Measurements from ENCODE around the gene KCNIP1.
"Not testable (repeated sequence)": the region's sequence is repeated elsewhere in the genome, so short reads cannot be mapped to it uniquely, and the experiment has no call there.

The KCNIP1 gene

DNA sequence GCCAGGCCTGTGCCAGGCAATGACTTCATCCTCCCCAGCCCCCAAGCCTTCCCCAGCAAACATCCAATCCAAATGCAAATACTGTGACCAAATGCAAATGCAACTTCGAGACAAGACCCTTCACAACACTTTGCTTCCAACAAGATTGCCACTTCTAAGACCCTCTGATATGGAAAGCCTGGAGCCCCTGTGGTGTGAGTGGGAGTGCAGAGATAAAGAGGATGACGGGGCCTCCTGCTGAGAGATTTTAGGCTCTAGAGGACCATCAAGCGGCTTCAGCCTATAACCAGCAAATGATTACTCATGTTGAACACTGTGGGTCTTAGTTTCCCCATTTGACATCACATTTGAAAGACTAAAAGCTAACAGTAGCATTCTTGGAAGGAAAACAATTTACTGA, 233.1 kb downstream of the KCNIP1 start:
- no peak for DNase-seq

DNA sequence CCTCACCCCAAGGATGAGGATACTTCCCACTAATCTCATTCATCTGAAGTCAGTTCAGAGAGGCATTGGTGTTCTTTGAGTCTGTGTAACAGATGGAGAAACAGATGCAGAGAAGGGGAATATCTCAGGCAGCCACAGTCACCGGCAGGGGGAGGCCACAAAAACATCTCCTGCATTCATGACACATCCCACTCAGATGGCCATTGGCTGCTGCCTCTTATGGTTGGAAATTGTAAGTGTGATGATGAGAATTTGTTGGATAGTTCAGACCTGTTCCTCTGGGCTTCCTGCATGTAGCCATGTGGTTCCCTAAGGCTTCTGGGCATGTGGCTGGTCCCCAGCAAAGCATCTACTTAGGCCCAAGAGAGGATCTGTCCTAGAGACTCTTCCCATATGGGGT, 233.8 kb downstream of the KCNIP1 start:
- no peak for DNase-seq

DNA sequence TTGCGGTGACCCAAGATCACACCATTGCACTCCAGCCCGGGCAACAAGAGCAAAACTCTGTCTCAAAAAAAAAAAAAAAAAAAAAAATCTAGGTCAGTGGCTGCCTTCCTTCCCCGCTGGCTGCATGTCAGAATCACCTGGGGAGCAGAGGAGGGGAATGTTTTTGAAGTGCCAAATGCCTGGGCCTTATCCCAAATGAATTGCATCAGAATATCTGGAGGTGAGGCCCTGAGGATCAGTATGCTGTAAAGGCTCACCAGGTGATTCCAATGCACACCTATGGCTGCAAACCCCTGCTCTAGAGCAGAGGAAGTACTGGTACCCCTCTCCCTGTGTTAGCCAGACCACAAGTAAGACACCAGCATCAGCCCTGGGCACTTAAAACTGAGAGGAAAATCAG, 235.0 kb downstream of the KCNIP1 start:
- DNase-seq: no peak

DNA sequence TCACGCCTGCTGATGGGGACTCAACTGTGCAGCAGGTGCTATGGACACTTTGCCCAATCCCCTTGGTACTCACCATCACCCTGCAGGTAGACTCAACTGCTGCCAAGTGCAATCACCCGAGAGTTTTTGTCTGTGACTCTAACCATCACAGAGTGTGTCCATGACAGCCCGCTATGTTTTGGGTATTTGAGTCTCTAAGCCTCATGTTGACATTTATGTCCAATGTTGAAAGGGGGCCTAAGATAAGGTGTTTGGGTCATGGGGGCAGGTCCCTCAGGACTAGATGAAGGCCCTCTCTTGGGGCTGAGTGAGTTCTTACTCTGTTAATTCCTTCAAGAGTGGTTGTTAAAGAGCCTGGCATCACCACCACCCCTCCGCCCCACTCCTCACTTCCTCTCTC, 235.6 kb downstream of the KCNIP1 start:
- DNase-seq: no peak

DNA sequence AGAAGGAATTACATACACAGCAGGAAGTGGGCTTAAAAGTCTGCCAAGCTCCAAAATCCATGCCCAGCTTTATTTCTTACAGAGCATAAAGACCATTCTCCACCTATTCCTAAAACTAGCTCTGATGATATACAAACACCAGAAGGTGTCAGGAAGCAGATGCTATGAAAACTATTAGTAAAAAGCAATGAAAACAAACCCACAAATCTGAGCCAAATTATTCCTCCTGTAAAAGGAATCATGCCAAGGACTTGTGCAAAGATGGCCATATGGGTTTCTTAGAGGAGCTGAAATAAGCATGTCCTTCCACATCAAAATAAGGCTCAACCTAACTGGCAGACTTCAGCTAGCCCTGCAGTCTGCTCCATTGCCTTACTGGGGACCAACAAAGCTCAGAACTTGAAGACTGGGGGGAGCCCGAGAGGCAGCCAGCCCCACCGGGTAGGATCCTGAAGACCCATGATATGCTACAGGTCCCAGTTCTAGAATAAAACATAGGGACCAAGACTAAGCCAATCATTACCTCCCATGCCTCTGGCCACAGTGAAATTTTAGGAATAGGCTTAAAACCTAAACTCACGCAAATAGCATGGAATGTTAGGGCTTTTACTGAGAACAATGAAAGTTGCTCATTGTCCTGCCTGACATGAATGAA, 236.9 kb downstream of the KCNIP1 start:
- DNase-seq: no peak

DNA sequence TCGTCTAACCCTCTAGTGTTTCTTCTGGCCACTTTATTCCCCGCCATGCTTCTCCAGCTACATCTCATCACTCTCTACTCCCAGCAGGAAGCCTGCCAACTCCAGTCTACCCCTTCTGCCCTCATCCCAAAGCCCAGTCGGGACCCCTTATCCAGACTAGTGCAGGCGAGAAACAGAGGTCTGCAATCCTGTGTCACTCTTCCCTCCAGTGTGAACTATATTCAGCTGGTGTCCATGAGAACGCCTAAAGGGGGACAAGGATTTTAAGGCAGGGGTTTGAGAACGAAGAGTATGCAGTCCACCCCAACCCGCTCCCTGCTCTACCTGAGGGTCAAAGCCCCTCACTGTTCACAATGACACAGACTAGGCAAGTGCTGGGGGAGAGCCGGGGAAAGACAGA, 238.0 kb downstream of the KCNIP1 start:
- no peak for DNase-seq

DNA sequence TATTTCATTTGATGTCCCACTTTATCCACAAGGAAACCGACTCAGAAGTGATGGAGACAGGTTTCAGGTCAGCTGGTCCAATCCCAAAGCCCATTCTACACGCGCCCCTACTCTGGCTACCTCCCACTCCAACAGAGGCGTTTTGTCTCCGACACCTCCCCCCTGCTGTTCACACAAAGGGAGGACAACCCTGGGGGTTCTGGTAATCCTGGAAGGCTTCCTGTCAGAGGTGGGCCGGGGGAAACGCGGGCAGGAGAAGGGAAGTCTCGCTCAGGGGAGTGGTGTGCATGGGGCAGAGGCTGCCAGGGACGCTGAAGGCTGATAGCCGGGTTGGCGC, 240.0 kb downstream of the KCNIP1 start:
- DNase-seq: no peak

DNA sequence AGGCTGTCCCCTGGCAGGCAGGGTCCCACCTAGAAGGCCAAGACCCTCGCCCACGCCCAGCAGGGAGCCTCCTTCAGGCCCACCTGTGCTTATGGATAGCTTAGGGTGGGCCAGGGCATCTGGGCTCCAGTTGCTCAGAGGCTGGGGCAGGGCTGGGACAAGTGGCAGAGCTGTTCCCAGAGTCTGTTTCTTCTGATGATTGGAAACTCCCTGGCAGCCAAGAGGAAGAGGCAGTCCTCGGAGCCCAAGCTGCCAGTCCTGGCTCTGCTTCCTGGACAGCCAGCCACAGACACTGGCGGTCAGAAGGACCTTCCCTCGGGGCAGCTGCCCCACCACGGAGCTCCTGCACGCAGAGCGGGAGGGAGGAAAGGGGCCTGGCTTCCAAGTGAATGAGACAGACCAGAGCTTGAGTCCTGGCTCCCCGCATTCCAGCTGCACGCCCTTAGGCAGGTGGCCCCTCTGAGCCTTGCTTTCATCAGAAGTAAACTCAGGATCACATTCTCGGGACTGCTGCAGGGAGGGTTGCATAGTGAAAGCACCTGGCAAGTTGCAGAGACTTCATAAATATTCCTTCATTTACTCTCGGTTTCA, 241.8 kb downstream of the KCNIP1 start:
- no peak for DNase-seq

DNA sequence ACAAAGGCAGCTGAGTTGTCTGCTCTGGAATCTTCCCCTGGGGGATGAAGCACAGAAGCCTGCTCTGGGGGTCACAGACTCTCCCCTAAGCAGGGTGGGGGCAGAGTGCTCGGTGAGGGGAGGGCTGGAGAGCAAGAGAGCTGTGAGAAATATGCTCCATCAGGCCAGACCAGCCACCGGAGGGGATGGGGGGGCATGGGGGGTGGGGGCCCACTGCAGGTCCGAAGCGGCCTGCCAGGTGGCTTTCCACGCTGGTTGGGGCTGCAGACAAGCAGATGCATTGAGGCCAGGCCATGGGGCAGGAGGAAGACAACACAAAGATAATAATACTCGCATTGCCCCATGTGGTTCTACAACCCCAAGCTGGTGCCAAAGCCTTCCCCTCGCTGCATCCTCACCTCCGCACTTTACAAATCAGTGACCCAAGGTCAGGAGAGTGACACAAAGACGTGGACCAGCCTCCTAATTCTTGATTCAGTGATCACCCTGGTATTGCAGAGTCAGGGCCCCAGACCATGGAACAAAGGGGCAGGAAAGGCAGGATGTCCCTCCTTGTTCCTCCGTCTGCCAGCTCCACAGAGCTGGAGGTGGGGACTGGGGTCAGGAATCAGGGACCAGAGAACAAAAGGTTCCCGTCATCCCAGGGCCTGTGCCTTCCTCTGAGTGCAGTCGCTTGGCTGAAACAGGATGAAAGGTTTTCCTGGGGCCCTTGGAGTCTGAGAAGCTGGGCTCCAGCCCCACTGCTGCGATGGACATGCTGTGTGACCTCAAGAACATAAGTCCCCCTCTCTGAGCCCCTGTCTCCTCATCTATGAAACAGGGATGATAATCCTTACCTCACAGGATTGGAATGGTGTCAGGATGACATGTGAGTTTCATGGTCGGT, 242.5 kb downstream of the KCNIP1 start:
- DNase-seq: no peak

DNA sequence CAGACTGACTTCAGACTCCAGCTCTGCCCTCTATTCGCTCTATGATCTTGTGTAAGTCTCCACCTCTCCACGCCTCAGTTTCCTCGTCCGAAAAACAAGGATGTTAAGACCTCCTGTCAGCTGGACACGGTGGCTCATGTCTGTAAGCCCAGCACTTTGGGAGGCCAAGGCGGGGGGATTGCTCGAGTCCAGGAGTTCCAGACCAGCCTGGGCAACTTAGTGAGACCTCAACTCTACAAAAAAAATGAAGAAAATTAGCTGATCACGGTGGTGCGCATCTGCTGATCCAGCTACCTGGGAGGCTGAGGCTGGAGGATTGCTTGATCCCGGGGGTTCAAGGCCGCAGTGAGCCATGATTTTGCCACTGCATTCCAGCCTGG, 243.1 kb downstream of the KCNIP1 start:
- DNase-seq: no peak

DNA sequence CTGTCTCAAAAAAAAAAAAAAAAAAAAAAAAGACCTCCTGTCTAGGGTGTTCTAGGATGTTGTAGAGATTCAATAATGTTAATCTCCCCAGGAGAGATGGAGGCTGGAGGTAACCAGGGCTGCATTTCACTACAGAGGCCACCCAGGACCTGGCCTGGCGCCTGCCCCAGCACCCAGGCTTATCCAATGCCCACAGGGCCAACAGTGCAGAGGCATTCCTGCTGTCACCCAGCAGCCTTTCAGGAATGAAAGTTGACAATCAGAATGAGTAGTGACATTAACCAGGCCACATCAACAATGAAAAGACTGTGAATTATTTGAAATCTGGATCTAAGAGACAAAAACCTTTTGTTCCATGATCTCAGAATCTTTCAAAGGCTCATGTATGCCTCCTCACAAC, 243.5 kb downstream of the KCNIP1 start:
- DNase-seq: no peak

DNA sequence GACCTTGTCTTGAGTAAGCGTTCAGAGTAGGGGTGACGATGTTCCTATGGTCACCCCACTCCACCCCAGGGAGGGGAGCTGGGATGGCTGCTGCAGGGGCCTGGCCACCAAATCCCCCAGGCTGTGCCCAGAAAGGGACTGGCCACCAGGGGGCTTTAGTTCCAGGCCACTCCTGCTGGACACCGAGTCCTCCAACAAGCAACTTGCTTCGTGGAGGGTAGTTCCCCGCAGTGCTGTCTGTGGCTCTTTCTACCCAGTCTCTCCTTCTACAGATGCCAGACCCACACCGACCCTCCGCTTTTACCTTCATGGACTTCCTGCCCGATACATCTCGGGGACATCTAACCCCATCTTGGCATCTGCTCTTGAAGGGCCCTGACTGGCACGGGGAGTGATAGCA, 244.0 kb downstream of the KCNIP1 start:
- DNase-seq: no peak

DNA sequence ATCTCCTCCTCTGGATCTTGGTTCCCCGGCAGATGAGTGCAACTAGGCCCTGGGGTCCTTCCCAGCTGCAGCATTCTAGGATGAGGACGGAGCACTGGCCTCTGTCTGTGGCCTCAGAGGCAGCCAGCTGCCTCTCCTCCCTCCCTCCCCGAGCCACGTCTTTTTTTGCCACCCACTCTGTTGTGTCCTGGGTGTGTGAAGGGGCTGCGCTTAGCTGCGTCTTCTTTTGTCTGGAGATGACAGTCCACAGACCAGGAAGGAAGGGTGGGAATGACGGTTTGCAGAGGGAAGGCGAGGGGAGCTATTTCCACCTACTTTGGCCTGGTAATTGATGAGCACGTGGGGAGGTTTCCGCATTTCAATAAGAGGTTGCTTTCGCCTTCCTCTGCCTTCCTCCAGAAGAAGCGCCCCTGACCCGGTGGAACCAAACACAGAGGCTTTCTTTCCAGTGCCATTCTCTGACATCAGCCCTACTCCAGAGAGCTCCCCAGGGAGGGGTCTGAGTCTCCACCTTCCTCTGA, 245.2 kb downstream of the KCNIP1 start:
- no peak for DNase-seq

DNA sequence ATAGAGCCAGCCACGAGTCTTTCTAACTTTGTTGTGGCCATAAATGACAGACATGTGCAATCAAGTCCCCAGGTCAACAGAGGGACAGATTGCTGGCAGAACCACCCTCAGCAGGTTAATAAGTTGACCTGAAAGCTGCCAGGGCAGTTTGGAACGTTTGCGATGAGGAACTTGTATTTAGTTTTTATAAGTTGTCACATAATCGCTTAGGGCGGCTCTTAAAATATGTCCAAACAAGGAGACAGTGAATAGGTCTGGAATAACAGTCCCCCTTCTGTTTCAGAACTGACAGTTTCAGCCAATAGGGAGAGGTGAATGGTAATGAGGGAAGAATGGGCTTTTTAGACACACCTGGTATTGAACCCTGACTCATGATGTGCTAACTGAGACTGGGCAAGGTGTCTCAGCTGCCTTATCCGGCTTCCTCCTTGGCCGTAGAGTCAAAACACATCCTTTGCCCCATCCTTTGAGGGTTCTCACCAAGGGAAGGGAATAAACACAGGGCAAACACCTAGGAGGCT, 246.2 kb downstream of the KCNIP1 start:
- no peak for DNase-seq

DNA sequence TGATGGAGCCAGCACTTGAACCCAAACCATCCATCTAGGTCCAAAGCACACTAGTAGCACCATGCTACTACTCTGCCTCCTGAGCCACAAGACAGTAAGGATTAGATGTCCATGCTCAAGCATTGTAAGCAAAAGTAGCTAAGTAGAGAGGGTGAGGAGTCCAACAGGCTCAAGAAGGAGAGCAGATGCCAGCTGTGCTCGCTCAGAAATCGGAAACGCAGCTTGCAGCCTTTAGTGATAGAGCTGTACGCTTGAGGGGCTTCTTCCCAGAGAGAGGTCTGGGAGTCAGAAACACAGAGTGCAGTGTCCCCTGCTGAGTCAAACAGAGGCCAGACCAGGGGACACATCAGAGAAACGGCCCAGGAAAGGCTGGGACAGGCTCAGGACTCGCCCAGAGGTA, 247.0 kb downstream of the KCNIP1 start:
- DNase-seq: no peak

DNA sequence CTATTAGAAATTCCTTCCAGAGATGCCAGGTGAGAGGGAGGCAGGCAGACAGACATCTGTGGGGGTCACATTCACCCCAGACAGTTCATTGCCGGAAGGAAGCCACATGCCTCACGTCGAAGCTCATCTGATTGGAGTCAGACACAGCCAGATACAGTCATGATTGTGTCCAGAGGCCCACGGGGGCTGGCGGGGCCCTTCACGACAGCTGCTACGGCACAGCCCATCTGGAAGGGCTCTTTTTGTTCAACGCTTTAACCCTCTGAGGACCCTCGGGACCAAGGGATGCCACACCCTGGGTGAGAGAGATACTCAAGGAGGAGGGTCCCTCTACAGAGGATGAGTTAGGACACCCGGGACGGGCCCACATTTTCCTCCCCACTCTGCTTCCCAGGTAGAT, 247.8 kb downstream of the KCNIP1 start:
- DNase-seq: no peak

DNA sequence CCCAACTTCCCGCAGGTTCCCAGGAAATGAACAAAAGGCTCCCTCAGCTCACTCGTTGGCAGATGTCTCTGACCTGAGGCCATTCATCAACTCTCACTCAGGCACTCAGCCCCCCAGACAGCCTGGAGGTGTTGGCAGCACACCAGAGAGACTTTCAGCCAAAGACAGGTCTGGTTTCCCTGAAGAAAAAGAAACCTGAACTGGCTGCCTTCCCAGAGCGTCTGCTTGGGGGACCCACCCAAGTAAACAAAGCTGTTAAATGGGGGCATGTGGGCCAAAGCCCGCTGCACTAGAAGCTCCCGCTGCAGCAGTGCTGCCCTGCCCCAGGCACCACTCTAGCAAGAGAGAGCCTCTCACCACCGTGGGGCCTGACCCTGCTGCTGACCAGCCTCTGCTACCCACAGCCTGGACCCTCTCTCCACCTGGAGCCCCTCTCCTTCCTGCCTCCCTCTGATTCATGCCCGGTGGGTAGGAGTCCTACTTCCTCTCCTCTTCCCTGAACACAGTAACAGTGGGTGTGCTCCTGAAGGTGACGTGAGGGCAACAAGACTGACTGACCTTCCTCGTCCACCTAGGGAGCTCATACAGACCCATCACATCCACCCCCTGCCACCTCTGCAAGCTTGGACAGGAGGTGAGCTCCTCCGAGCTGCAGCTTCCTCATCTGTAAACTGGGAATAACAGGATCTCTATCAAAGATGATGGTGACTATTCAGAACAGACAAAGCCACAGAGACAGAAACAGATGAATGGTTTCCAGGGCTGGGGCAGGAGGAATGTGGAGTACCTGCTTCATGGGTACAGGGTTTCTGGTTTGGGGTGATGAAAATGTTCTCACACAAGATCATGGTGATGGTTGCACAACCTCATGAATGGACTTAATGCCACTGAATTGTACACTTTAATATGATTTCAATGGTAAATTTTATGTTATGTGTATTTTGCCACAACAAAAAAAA, 248.7 kb downstream of the KCNIP1 start:
- no peak for DNase-seq

DNA sequence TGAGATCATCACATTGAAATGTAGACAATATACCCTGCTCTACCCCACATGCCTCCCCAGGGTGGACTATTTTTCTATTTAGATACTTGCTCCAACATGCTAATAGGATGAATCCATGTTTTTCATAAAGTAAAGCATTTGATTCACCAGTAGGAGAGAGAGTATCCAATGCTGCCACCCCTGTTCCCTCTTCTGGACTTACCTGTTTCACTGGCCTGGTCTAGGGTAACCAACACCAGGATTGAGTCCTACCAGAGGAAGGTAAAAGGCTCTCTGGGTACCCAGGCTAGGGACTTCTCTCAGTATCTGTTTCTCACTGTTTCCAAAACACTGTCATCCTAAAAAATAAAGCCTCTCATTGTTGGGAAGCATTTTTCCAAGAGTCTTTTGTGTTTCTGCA, 249.5 kb downstream of the KCNIP1 start:
- DNase-seq: no peak

DNA sequence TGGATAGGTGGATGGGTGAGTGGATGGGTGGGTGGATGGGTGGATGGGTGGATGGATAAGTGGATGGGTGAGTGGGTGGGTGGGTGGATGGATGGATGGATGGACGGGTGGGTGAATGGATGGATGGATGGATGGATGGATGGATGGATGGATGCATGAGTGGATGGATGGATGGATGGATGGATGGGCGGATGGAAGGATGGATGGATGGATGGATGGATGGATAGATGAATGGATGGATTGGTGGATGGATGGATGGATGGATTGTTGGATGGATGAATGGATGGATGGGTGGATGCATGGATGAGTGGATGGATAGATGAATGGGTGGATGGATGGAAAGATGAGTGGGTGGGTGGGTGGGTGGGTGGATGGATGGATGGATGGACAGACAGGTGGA, 250.7 kb downstream of the KCNIP1 start:
- DNase-seq: not testable (repeated sequence)

DNA sequence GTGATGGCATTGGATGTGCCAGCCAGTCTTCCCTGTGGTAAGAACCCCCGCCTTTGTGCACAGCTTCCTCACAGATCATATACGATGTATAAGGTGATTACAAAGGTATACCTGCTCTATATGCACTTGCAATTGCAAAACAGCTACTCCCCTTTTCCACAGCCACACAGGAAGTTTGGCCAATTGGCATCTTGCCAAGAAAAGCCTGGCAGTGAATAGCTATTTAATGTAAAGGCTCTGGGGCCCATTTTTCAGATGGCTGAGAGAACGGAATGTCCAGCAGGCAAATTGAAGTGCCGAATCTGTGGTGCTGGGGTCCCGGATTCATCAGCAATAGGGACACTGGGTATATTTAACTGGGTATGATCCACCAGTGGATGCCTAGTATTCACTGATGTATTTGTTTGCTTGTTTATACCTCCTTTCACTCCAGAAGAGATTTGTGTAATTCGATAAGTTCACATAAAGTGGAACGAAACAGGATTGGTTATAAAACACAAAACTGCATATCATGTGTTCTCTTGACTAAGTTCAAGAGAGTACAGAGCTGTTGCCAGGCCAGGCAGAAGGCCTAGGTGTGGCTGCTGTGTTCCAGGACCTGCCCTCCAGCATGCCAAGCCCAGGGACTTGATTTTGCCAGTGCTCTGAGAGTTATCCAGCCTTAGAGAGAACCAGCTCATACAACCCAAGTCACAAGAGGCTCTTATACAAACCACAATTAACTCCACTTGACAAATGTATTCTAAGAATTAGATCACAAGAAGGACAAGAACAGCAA, 252.0 kb downstream of the KCNIP1 start:
- no peak for DNase-seq

DNA sequence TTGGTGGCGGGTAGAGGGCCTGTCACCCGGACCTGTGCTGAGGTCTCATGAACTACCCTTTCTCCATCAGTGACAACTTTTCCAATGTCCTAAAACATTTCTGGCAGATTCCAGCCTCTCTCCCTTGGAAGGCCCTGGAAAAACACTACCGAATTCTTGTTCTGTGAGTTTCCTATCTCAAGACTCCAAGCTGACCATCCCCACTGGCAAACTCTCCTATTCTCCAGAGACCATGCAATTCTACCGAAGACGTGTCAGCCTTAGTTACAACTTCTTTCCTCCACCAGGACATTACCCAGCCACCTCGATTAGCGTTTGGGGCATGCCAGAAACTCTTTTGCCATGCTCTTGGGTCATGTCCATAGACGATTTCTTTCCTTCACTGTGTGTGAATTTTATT, 252.9 kb downstream of the KCNIP1 start:
- no peak for DNase-seq

DNA sequence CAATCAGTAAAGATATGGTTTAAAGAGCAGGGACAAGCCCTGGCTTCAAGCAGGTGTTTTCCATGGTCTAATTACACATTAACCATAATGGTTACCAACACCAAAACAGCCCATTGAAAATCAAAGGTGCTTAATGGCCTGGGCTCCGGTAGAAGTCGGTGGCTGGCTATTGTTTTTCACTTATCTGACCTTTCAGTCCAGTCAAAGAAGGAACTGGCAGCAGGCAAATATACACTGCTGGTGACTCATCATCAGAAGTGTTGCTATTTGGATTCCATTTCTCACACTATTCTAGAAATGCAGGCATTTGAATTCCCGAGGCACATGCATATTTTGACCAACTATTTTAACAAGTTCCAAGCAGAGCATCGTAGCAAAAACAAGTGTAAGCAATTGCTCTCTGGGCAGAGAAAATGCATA, 253.4 kb downstream of the KCNIP1 start:
- DNase-seq: no peak

Measured in activated CD8-positive, alpha-beta memory T cell treated with anti-CD3 and anti-CD28 coated beads, Interleukin-2, amount 50 U/mL, for 4 hours (primary cell).